SKM-1 (cell line): ENCODE data around the gene DHX36.

ENCODE experiments used
- DNase-seq: peaks from one replicate; lab custom pipeline; 2025; ENCODE audit not compliant: unreplicated experiment; lab: John Stamatoyannopoulos, UW

DHX36 gene

DNA sequence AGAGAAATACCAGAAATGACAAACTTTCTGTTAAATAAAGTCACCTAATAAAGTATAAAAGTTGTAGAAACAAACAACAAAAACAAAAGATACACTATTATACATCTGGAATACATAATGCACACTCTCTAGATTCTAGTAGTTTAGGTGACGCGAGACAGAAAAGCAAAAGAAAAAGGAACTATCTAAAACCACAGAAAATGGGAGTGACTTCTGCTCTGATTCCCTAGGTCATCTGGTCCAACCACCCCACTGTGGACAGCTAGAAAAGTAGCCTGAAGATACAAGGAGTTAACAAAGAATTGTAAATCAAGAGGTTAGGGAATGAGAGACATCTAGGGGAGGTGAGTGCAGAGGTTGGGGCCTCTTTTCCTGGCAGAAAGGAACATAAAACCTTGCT, 39.1 kb downstream of the DHX36 start:
- peak; percentile 33 for DNase-seq

DNA sequence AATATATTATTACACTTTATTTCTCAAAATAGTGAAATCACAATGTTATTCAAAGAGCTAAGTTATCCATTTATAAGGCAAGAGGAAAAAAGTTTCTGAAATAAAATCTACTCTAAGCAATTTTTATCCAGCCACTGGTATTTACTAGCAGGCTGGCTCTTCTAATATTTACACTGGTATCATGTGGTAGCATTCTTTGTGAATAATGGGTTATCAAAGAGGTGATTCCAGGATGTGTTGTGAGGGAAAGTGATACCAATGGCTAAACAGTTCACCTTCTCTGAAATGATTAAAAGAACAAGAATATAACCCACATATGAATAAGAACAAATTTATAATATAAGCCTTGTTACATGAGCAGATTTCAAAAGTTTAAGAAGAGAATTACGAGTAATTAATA, 44.1 kb downstream of the DHX36 start:
- no peak for DNase-seq

DNA sequence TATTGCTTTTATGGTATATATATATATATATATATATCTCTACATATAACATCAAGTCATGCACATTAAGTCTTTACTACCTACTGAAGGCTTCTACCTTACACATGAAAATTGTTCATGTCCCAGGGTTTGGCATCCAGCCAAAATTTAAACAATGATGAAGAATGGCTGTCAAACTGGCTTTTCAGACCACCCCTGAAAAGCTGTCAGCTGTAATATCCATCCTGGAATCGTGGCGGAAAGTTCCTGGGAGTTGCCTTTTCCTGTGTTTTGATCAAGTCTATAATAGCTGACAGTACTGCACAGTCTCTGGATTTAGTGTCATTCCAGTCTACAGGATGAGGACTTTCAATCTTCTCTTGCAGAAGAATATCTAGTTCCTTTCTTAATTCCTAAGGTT, 48.3 kb downstream of the DHX36 start:
- DNase-seq: no peak

DNA sequence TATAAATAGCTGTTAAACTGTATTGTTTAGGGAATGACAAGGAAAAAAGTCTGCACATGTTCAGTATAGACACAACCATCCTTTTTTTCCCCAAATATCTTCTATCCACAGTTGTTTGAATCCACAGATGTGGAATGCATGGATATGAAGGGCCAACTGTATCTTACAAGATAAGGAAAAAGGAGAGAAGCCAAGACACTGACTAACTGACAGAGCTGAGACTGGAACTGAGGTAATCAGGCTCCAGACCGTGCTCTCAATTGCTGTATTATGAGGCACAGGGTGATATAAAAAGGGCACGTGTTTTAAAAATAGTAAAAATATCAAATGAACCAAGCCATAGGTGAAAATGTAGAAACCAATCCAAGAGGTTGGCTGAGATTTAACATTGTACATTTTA, 49.0 kb downstream of the DHX36 start:
- no peak for DNase-seq

DNA sequence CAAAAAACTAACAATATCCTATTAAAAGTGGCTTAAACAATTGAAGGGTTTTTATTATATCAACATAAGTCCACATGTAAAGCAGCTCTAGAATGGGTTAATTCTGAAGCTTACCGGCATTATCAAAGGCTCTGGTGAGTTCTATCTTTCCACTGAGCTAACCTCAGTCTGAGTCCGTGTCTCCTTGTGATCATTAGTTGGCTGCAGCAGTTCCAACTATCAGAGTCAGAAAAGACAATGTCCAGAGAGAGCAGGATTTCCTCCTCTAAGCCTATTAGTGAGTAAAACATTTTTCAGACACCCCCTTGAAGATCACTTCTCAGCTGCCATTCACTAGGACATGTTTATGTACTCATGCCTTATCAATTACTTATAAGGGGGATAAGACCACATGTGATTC, 49.9 kb downstream of the DHX36 start:
- no peak for DNase-seq

GRCh38 chr3:154273381-154273780, 50.9 kb downstream of the DHX36 start:
- DNase-seq: no peak

DNA sequence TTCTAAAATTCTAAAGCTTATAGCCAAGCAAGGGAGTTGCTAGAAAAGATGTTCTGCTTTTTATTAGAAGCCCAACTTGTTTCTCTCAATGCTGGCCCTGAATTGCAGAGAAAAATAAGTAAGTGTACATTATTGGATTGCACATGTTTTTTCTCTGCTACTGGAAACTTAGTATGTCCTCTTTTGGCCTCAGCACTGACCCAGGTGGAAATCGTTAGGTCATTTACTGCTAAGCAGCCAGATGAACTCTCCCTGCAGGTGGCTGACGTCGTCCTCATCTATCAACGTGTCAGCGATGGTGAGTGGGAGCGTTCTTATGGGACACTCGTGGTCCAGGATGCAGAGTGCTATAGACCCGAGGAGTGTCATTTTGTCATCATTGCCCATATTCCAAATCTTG, 69.8 kb downstream of the DHX36 start:
- no peak for DNase-seq

DNA sequence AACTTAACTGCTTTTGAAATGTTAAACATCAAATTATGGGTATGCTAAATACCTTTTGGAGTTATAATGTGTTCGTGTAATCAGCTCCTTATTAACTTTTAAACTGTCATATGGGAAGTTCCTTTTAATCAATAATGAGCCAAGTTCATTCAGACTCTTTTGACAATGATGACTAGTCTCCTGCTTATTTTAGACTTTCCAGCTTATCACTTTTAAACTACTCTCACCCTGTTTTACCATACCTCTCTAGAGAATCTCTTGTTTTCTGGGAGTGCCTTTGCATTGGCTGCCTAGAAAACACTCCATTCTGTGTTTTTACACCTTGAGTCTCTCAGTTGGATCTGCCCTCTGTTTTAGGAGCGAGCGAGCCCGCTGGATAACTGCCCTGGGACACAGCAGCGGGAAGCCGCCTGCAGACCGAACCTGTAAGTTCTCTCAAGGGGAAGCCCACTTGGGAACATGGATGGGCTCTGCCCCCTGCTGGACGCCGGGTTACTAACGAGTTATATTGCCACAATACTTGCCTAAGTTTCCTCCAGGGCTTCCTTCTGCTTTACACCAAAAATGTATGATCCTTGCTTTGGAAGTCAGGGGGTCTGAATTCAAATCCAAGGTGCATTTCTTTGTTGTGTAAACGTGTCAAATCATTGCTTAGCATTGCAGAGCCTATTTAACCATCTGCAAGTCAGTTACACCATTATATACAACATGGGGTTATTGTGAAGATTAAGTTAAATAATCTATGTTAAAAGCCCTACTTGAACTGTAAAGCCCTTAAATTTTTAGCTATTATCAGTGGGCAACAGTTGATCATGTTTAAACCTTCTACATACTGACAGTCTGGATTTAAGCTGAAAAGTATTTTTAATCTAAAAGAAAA, 71.3 kb downstream of the DHX36 start:
- peak; percentile 63 for DNase-seq

DNA sequence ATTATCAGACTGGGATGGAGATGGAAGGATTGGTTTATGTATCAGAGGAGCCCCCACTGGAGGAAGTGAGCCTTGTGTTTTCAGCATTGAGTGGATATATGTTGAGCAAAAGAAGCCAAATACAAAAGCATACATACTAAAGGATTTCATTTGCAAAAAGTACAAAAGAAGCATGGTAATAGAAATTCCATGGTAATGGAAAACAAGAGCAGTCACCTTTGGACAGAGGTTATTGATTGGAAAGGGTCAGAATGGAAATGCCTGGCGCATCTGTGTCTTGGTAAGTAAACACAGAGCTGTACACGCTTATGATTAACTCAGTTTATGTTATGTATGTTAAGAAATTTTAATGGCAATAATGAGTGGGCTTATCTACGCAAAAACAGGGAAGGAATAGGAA, 72.7 kb downstream of the DHX36 start:
- DNase-seq: no peak

DNA sequence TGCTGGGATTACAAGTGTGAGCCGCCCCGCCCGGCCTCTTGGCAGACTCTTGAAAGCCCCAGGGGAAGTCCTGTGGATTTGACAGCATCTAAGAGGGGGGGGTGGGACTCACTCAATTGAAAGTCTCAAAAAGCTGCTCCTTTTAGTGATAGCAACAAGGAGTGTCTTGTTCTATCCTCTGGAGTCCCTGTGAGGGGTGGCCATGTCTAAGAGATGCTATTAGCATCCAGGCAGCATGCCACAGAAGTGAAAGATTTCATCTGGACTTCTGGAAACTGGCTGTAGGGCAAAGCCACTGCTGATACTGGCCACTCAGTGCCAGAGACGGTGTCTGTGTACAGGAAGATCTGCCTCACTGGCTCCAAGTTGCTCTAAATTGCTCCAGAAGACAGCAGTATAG, 74.0 kb downstream of the DHX36 start:
- DNase-seq: no peak

DNA sequence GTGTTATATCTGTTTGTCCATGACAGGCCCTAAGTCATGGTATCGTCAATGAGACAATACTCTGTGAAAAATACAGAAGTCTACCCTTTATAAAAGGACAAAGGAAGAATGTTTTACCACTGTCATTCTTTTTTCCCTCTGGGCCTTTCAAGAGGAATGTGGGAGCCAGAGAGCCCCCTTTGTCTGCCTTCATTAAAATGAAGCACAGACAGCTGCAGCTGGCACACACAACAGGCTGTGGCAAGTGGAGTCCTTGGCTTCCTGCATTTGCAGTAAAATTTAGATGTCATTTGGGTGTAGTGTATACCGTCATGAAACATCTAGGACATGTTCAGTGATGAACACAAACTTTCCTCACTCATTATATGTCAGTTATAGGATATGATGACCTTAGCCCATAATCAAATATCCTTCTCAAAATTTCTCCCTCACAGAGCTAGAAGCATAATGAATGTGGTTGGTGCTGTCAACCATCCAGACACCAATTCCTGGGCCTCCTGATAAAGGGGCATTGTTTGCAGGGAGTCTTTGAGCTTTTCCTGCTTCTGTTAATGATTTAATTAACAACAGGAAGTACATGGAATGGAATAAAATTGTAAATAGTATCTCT, 76.4 kb downstream of the DHX36 start:
- DNase-seq: no peak

DNA sequence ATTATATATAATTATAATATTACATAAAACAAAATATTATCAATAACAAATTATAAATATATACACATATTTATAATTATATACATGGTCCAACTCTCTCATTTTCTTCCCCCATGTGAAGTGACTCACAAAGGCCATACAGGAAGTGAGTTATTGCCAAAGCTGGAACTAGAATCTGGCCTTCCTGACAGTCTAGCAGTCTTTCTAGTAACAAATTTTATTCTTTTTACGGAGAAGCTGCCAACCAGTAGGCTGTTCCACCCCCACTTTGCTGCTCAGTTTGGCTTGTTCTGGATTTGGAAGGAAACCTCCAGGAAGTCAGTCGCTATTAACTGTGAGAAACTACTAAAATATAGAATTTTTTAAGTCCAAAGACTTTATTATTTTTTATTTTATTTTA, 79.6 kb downstream of the DHX36 start:
- no peak for DNase-seq

GRCh38 chr3:154243353-154243752, 80.9 kb downstream of the DHX36 start:
- no peak for DNase-seq

- no peak for DNase-seq
These were observed 81.5 kb downstream of the DHX36 start for GRCh38 chr3:154242766-154243165.

- DNase-seq: no peak
These were observed 82.8 kb downstream of the DHX36 start for GRCh38 chr3:154241496-154241895.

- no peak for DNase-seq
These were observed 84.1 kb downstream of the DHX36 start for GRCh38 chr3:154240235-154240634.

DNA sequence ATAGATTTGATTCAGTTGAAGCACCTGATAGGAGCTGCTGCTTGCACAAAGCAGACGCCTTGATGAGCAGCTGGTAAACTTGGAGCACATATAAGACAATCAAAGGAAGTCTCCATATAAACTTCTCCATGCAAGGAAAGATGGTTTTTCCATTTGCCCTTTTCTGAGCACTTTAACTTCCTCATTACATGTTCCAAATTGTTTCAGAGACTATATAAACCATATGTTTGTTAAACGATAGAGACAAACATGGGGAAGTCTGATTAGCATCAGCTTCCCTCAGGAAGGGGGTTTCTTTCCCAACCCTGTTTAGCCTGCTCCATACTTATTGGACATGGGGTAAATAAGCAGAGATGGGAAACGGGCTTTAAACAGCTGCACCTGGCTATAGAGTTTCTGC, 88.0 kb downstream of the DHX36 start:
- DNase-seq: no peak

DNA sequence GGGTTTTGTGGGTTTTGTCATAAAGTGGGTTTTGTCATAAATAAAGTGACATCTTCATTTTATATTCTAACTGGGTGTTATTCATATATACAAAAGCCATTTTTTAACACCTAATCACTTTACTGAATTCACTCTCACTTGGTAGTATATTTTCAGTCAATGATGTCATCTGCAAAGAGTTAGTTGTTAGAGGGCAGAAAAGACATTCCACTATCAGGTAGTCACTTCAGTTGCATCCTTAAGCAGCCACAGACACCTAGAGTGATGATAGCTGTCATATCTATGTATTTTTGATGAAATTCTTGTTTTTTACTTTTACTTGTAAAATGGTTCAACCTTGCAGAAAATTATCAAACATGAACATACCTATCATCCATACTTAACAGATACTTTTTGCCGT, 89.0 kb downstream of the DHX36 start:
- no peak for DNase-seq

- no peak for DNase-seq
These were observed 95.1 kb downstream of the DHX36 start for GRCh38 chr3:154229217-154229590.

DNA sequence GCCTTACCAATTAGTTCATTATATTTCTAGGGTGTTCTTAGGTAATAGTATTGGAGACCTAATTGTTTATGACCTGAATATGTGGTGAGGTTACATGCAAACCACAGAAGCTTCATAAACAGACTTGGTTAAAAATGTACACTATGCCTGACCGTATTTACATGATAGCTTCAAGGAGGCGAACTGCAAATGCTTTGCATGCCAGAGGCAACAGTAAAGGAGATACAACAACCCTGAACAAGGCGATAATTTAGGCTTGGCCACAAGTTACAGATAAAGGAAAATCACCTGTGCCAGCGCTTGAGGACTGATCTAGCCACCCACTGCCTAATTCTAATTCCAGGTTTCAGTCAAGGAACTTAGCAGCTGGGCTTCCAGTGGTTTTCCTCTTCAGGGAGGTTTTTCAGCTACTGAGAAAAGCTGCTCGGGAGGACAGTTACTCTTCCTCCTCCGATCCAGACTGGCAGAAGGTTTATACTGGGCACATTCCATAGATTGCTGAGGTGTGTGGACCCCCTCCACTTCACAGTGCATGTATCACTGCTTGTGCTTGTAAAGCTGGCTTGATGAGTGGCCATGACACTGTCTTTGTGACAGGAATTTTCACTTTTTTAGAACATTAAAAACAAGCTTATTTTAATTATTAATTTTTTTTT, 95.6 kb downstream of the DHX36 start:
- no peak for DNase-seq

DNA sequence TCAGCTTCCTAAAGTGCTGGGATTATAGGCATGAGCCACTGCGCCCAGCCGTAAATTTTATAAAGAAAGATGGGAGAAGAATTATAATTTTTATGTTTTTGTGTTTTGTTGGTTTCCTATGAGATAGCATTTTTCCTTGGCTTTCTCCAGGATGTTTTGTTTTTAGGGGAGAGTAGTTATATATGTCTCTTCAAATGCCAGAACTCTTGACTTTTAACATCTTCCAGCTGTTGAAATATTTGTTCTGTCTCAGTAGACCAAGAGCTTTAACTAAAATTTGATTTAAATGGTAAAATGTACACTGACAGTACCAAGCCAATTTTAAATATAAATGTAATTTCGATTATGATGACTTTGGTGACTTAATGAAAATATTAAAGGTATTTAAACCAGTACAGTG, 96.8 kb downstream of the DHX36 start:
- no peak for DNase-seq

- DNase-seq: no peak
These were observed 98.8 kb downstream of the DHX36 start for GRCh38 chr3:154225536-154225935.
